Neural progenitor cell (in vitro differentiated cells): ENCODE results near the gene GLIS2. TPM values are rescaled to one million over a fixed set of nuclear protein-coding genes. Genes with fewer than 3 reads are reported as not detected.

Source experiments
- DNase-seq: peaks from one replicate; pipeline ENCODE4 v3.0.0-alpha.2; 2016; ENCODE audit warnings: low spot score
- H2AFZ ChIP-seq: fragments of 200-600 bp; sonication (generic); replicated peaks from 2 replicates; pipeline ENCODE4 v1.6.1; 2016; ENCODE audit warnings: antibody characterized with exemption
- H3F3A ChIP-seq: fragments of 200-600 bp; sonication (generic); 2 replicates; pipeline ENCODE4 v1.6.1; 2016; ENCODE audit warnings: antibody characterized with exemption, low read depth
- H3K27ac ChIP-seq: fragments of 200-600 bp; sonication (generic); 2 replicates; pipeline ENCODE4 v1.5.1; 2016; ENCODE audit warnings: mild to moderate bottlenecking
- H3K27me3 ChIP-seq: fragments of 200-600 bp; sonication (generic); 2 replicates; pipeline ENCODE4 v1.6.1; 2016; ENCODE audit warnings: mild to moderate bottlenecking, moderate library complexity
- H3K36me3 ChIP-seq: fragments of 200-600 bp; sonication (generic); 2 replicates; pipeline ENCODE4 v1.5.1; 2016
- H3K4me1 ChIP-seq: fragments of 200-600 bp; sonication (generic); 2 replicates; pipeline ENCODE4 v1.6.1; 2016; ENCODE audit warnings: mixed run types
- H3K4me2 ChIP-seq: fragments of 200-600 bp; sonication (generic); 2 replicates; pipeline ENCODE4 v1.6.1; 2016
- H3K4me3 ChIP-seq: fragments of 200-600 bp; sonication (generic); 2 replicates; pipeline ENCODE4 v1.5.1; 2016
- H3K79me2 ChIP-seq: fragments of 200-600 bp; sonication (generic); 2 replicates; pipeline ENCODE4 v1.6.1; 2016; ENCODE audit warnings: low read depth
- H3K9ac ChIP-seq: fragments of 200-600 bp; sonication (generic); 2 replicates; pipeline ENCODE4 v1.6.1; 2016
- H3K9me3 ChIP-seq: fragments of 200-600 bp; sonication (generic); 2 replicates; pipeline ENCODE4 v1.5.1; 2016; ENCODE audit warnings: low read depth
- H4K20me1 ChIP-seq: fragments of 200-600 bp; sonication (generic); 2 replicates; pipeline ENCODE4 v1.6.1; 2016; ENCODE audit warnings: low read depth
- H3K27ac Mint-ChIP-seq: 3 replicates; pipeline ENCODE4 v1.8.0; 2021; ENCODE audit warnings: mixed read lengths
- H3K27me3 Mint-ChIP-seq: 2 replicates; pipeline ENCODE4 v1.8.0; 2022; ENCODE audit warnings: low read depth, mild to moderate bottlenecking, inconsistent platforms, moderate library complexity, mixed read lengths; ENCODE audit not compliant: insufficient read depth
- H3K36me3 Mint-ChIP-seq: 3 replicates; pipeline ENCODE4 v1.8.0; 2021; ENCODE audit warnings: mixed read lengths
- H3K4me1 Mint-ChIP-seq: 3 replicates; pipeline ENCODE4 v1.8.0; 2021; ENCODE audit warnings: mixed read lengths
- H3K4me3 Mint-ChIP-seq: 3 replicates; pipeline ENCODE4 v1.8.0; 2021; ENCODE audit warnings: mild to moderate bottlenecking, moderate library complexity, mixed read lengths
- H3K9me3 Mint-ChIP-seq: 3 replicates; pipeline ENCODE4 v1.8.0; 2020; ENCODE audit warnings: mixed read lengths
- EZH2 ChIP-seq: fragments of 200-600 bp; sonication (generic); IDR thresholded peaks from 2 replicates; pipeline ENCODE4 v1.6.1; 2017; ENCODE audit warnings: antibody characterized with exemption, mild to moderate bottlenecking, moderate library complexity
- EZH2phosphoT487 ChIP-seq: fragments of 200-600 bp; sonication (generic); IDR thresholded peaks from 2 replicates; pipeline ENCODE4 v1.6.1; 2017; ENCODE audit warnings: antibody characterized with exemption
- total RNA-seq: library from RNA; depleted of rRNA; stranded (reverse); fragments of >200 nt; gene quantifications from 2 replicates; pipeline ENCODE4 v1.2.3, GENCODE V29; 2015; ENCODE audit warnings: low replicate concordance
- TF ChIP-seq, protein P1 (sequence below): fragments of 200-600 bp; sonication (generic); IDR thresholded peaks from 2 replicates; pipeline ENCODE4 v1.5.1; 2017; ENCODE audit warnings: antibody characterized with exemption, mild to moderate bottlenecking

GLIS2 gene
- total RNA-seq, 1 donor from 2014 or later = 0.15 TPM

DNA sequence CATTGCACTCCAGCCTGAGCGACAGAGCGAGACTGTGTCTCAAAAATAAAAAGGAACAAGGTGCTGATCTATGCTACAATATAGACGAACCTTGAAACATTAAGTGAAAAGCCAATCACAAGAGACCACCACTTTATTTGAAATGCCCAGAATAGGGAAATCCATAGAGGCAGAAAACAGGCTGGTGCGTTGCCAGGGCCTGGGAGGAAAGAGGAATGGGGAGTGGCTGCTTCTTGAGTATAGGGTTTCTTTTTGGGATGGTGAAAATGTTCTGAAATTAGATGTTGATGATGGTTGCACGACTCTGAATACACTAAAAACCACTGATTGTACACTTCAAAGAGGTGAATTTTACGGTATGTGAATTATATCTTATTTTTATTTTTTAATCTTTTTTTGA is 20.3 kb upstream of the GLIS2 start:
- no peak for DNase-seq
- Histone ChIP-seq H3K27ac (no peak overlapping the region), H3K9ac (no peak overlapping the region), H3K27me3 (no peaks in the 10 kb centered on the region), H2AFZ (no peak overlapping the region), H4K20me1 (peaks cover 12% of the 10 kb centered on the region), H3K4me2 (no peak overlapping the region), H3K4me3 (no peak overlapping the region), H3K36me3 (no peaks in the 10 kb centered on the region), H3K9me3 (no peaks in the 10 kb centered on the region), H3K79me2 (no peaks in the 10 kb centered on the region), H3K4me1 (peaks cover 14% of the 10 kb centered on the region), H3F3A (peaks cover 26% of the 10 kb centered on the region)
- peak overlapping the region; percentile 30 for H3K4me3 Mint-ChIP-seq
- H3K9me3 Mint-ChIP-seq = no peaks in the 10 kb centered on the region
- H3K27me3 Mint-ChIP-seq = peaks cover 18% of the 10 kb centered on the region
- TF ChIP-seq EZH2 (no peak), EZH2phosphoT487 (no peak)
- TF ChIP-seq, protein P1, sequence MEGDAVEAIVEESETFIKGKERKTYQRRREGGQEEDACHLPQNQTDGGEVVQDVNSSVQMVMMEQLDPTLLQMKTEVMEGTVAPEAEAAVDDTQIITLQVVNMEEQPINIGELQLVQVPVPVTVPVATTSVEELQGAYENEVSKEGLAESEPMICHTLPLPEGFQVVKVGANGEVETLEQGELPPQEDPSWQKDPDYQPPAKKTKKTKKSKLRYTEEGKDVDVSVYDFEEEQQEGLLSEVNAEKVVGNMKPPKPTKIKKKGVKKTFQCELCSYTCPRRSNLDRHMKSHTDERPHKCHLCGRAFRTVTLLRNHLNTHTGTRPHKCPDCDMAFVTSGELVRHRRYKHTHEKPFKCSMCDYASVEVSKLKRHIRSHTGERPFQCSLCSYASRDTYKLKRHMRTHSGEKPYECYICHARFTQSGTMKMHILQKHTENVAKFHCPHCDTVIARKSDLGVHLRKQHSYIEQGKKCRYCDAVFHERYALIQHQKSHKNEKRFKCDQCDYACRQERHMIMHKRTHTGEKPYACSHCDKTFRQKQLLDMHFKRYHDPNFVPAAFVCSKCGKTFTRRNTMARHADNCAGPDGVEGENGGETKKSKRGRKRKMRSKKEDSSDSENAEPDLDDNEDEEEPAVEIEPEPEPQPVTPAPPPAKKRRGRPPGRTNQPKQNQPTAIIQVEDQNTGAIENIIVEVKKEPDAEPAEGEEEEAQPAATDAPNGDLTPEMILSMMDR = no peak
- H3K4me1 Mint-ChIP-seq = peaks cover 39% of the 10 kb centered on the region
- no peaks in the 10 kb centered on the region for H3K36me3 Mint-ChIP-seq
- H3K27ac Mint-ChIP-seq = no peak overlapping the region

DNA sequence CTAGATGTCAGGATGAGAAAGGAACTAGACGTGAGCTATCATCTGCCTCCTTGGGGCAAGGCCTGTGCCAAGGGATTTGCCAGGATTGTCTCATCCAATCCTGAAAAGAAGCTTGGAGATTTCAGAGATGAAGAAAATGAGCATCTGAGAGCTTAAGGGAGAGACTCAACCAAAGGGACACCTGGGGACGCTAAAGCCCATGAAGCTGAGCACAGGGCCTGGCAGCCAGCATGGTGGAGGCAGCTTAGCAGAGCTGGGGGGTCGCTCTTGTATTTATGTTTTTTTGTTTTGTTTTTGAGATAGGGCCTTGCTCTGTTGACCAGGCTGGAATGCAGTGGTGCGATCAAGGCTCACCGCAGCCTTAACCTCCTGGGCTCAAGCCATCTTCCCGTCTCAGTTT is 18.4 kb upstream of the GLIS2 start:
- H3K4me1 ChIP-seq = peaks cover 14% of the 10 kb centered on the region
- Mint-ChIP-seq H3K36me3 (no peaks in the 10 kb centered on the region), H3K4me3 (peak overlapping the region; percentile 2), H3K4me1 (peaks cover 32% of the 10 kb centered on the region), H3K9me3 (no peaks in the 10 kb centered on the region), H3K27me3 (peaks cover 21% of the 10 kb centered on the region), H3K27ac (peak overlapping the region; percentile 35)
- H3K27ac ChIP-seq = no peak overlapping the region
- H3K4me3 ChIP-seq = no peak overlapping the region
- peaks cover 26% of the 10 kb centered on the region for H3F3A ChIP-seq
- no peaks in the 10 kb centered on the region for H3K9me3 ChIP-seq
- no peak overlapping the region for H2AFZ ChIP-seq
- TF ChIP-seq, protein P1 = no peak
- DNase-seq = no peak
- H3K9ac ChIP-seq = no peak overlapping the region
- H3K36me3 ChIP-seq = no peaks in the 10 kb centered on the region
- H4K20me1 ChIP-seq = peaks cover 12% of the 10 kb centered on the region
- H3K79me2 ChIP-seq = no peaks in the 10 kb centered on the region
- H3K4me2 ChIP-seq = no peak overlapping the region
- H3K27me3 ChIP-seq = no peaks in the 10 kb centered on the region

DNA sequence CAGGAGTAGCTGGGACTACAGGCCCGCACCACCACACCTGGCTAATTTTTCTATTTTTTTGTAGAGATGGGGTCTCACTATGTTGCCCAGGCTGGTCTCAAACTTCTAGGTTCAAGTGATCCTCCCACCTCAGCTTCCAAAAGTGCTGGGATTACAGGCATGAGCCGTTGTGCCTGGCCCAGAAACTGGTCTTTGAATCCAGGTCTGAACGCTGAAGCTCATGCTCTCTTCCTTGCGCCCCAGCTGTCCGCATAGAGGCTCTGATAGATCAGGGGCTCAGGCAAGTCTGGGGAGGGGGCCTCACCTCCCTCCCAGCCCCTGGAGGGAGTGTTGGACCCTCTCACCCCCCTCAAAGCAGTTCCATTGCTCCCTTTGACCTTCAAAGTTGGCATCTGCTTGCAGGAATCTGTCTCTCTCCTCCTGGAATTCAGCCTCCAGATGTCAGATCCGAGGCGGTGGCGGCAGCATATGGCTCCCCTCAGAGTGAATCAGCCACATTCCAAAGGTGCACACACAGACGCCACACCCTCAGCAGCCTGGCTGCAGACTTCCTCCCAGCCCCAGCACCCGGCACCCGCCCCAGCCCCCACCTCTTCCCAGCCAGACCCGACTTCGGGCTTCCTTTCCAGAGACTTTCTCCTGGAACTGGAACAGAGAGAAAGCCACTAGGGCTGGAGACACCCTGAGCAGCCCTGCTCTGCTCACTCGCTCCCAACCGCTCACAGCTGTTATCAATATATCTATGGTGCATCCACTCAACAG is 16.9 kb upstream of the GLIS2 start:
- Mint-ChIP-seq H3K4me3 (peak overlapping the region; percentile 22), H3K9me3 (no peaks in the 10 kb centered on the region), H3K27ac (peak overlapping the region; percentile 92), H3K36me3 (no peaks in the 10 kb centered on the region), H3K4me1 (peaks cover 24% of the 10 kb centered on the region), H3K27me3 (peaks cover 18% of the 10 kb centered on the region)
- TF ChIP-seq, protein P1 = no peak
- no peak for TF ChIP-seq EZH2
- TF ChIP-seq EZH2phosphoT487 = no peak
- H3K36me3 ChIP-seq = no peaks in the 10 kb centered on the region
- no peak overlapping the region for H3K4me3 ChIP-seq
- H3K9me3 ChIP-seq = no peaks in the 10 kb centered on the region
- H2AFZ ChIP-seq = no peak overlapping the region
- H3F3A ChIP-seq = peaks cover 15% of the 10 kb centered on the region
- peaks cover 7% of the 10 kb centered on the region for H3K4me1 ChIP-seq
- H3K27ac ChIP-seq = no peak overlapping the region
- H3K4me2 ChIP-seq = no peak overlapping the region
- DNase-seq = peak; percentile 48
- H4K20me1 ChIP-seq = peaks cover 4% of the 10 kb centered on the region
- no peak overlapping the region for H3K9ac ChIP-seq
- no peaks in the 10 kb centered on the region for H3K79me2 ChIP-seq
- no peaks in the 10 kb centered on the region for H3K27me3 ChIP-seq
